NCI-H526 (cell line): ENCODE data around the gene RUFY1.
"Not testable (repeated sequence)": the region's sequence is repeated elsewhere in the genome, so short reads cannot be mapped to it uniquely, and the experiment has no call there.

Experiments
- DNase-seq, 2 experiments: peaks; one replicate each; lab custom pipeline; 2025; lab: John Stamatoyannopoulos, UW

RUFY1 gene

DNA sequence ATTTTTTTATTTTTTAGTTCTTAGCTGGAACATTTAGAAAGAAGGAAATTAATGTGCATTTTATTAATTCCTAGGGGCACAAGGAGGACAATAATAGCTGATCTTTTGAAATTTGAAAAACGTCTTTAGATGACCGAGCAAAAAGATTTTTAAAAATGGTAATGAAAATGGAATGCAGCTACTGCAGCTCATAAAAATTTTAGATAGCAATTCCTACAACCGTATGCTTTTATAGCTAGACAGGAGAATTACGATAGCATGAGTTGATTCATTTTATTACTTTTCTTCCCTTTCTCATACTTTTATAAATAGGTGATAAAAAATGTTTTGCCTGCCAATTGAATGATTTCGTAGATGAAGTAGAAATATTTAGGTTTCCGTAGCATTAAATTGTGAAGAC, 13.7 kb upstream of the RUFY1 start:
- DNase-seq, result no peak

DNA sequence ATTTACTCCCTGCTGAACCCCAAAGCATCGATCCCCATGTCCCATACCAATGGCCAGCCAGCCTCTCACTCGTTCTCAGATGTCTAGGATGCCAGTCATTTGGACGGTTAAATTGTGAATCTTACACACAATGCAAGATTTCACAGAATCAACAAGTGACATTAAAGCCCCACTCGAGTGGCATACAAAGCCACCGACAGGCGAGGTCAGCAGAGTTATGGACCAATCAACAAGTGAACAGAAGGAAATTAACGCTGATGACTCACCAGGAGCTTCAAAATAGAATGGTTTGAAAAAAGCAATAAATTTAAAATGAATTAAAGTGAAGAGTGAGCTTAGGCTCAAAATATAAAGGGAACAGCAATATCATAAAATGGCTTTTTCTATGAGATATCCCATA, 8.2 kb upstream of the RUFY1 start:
- no peak for DNase-seq

DNA sequence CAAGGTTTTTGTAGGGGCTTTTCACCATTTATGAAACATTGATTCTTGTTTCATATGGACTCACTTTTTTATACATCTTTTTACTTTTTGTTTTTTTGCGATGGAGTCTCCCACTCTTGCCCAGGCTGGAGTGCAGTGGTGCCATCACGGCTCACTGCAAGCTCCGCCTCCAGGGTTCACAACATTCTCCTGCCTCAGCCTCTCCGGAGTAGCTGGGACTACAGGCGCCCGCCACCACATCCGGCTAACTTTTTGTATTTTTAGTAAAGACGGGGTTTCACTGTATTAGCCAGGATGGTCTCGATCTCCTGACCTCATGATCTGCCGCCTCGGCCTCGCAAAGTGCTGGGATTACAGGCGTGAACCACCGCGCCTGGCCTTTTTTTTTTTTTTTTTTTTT, 7.1 kb upstream of the RUFY1 start:
- not testable (repeated sequence) for DNase-seq

DNA sequence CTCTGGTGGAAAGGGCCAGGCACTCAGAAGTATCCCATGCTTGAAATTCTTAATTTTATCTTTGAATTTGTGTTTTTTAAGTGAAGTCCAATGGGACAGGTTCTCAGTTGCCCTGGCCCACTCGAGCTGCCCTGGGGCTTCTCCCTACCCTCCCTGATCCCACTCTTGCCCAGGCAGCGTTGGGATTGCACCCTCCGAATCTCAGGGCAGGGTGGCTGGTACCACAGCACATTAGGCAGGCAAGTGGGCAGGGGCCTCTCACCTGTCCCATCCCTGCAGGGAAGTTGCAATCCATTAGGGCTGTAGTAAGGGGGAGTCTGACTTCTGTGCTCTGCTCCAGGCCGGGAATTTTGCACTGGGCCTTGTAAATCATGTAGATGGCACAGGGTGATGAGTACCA, 2.7 kb downstream of the RUFY1 start:
- DNase-seq, result no peak

DNA sequence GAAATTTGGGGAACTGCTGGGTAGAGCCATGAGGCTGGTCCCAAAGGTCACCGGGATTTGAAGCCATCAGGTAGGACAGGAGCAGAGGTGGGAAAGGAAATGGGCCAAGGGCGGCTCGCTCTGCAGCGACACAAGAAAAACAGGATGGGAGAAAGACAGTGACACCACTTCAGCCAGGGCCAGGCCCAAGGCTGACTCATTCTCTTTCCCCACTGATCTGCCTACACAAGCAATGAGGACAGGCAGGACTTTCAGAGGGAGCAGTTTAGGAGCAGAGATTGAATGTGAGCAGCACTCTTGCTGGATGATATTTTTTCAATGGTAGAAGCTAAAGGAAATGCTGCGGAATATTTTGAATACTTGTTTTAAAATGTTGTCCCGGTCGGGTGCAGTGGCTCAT, 3.5 kb downstream of the RUFY1 start:
- no peak for DNase-seq

DNA sequence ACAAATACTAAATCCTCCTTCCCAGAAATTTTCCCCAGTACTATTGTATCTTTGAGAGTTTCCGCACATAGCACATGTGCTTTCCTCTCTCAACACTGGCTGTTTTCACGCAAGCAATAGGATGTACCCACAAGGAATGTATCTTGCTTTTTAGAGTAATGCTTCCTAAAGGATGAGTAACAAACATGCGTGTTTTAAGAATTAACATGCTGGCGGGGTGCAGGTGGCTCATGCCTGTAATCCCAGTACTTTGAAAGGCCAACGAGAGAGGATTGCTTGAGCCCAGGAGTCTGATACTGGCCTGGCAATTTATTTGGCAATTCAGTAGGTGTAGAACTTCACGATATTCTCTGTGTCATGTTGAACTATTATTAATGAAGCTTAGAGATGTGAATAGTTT, 4.6 kb downstream of the RUFY1 start:
- DNase-seq, result no peak

DNA sequence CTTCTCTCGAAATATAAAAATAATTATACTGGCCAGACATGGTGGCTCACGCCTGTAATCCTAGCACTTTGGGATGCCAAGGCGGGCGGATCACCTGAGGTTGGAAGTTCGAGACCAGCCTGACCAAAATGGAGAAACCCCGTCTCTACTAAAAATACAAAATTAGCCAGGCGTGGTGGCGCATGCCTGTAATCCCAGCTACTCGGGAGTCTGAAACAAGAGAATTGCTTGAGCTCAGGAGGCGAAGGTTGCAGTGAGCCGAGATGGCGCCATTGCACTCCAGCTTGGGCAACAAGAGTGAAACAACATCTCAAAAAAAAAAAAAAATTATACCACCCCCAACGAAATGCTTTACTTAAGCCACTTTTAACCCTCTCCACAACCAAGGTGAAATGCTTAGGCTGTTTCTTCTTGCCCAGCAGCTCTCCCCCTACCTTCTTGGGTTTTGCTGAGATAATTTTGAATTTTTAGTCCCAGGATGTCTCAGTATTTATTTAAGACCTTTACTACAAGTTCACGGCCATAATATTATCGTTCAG, 8.0 kb downstream of the RUFY1 start:
- DNase-seq, result not testable (repeated sequence)

DNA sequence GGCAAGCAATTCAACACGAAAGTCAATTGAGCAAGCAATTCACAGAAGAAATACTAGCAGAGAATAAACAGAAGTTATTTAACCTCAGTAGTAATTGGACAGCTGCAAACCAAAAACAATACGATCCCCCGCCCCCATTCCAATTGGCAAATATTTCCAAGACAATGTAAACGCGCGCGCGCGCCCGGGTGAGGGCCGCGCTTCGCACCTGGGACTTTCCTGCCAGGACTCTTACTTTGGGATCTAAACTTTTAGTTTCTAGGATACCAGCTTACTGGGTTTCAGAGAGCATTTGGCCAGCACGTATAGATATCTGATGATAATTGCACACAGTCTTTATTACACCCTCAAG, 8.6 kb downstream of the RUFY1 start:
- DNase-seq, result peak; percentile 44 to 58

DNA sequence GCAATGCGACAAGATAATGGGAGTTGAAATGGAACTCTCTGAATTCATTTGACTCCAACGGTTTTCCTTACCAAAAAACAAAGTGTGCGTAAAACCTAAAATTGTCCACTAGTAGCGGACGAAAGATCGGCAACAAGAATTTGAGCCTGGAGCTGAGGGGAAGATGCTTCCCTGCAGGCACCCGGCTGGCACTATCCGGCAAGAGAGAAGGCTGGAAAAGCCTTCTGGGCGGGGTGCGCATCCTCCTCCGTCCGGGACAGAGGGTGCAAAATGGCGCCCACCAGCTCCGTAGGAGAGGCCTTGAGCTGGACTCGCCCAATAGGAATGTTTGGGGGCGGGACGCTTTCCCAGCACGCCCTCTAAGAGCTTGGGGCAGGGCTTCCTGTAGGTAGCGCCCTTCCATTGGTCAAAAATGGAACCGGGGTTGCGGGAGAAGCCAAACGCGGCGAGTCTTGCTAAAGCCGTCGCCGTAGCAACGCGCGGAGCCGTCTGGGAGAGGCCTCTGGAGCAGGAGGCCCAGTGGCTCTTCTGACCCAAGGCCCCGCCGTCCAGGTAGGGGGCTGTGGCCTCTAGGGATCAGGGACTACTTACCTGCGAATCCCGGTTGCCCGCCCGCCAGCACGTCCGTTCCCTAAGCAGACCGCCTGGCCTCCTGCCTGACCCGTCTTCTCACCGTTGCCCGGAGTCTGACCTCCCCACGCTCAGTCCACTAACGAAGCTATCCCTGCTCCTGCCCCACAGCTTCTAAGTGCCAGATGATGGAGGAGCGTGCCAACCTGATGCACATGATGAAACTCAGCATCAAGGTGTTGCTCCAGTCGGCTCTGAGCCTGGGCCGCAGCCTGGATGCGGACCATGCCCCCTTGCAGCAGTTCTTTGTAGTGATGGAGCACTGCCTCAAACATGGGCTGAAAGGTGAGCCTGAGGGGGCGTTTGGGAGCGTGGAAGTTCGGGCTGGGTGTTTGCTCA, 9.2 kb downstream of the RUFY1 start:
- DNase-seq, result peak; percentile 94 to 97

DNA sequence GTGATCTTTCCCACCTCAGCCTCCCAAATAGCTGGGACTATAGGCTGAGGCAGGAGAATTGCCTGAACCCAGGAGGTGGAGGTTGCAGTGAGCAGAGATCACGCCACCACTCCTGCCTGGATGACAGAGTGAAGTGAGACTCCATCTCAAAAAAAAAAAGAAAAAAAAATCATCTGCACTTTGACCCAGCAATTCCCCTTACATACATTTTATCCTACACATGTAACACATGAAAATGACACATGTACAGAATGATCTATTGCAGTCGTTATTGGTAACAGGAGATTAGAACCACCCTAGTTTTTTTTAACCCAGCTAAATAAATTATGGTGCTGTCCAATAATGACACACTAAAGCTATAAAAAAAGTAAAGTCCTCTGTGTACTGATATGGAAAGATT, 14.2 kb downstream of the RUFY1 start:
- no peak for DNase-seq

DNA sequence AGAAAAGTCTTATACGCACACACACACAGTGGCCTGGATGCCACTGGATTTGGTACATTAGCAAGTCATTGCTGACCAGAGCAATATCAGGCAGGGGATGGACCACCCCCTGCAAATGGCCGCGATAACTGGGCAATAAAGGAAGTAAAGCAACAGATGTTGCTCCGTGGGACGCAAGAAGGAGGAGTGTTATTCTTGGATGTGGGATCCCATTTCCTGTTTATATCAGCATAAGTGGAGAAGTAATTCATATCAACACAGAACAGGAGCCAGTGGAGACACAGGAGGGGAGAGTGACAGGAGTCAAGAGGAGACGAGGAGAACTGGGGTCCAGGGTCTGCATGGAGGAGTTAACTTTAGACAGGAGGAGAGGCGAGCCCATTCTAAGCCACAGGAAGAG, 18.4 kb downstream of the RUFY1 start:
- no peak for DNase-seq

DNA sequence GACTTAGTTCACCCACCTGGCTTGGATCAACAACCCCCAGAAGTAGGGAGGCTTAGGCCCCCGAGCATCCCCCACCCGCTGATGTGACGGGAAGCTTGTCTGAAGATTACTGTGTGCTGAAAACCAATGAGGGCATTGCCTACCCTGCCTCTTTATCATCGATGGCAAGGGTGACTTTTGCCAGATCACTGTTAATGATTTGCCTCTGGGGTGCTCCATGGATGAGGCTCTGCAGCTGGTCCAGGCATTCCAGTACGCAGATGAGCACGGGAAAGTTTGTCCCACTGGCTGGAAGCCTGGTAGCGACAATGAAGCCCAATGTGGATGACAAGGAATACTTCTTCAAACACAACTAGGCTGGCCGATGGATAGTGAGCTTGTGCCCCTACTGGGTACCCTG, 22.0 kb downstream of the RUFY1 start:
- no peak for DNase-seq

DNA sequence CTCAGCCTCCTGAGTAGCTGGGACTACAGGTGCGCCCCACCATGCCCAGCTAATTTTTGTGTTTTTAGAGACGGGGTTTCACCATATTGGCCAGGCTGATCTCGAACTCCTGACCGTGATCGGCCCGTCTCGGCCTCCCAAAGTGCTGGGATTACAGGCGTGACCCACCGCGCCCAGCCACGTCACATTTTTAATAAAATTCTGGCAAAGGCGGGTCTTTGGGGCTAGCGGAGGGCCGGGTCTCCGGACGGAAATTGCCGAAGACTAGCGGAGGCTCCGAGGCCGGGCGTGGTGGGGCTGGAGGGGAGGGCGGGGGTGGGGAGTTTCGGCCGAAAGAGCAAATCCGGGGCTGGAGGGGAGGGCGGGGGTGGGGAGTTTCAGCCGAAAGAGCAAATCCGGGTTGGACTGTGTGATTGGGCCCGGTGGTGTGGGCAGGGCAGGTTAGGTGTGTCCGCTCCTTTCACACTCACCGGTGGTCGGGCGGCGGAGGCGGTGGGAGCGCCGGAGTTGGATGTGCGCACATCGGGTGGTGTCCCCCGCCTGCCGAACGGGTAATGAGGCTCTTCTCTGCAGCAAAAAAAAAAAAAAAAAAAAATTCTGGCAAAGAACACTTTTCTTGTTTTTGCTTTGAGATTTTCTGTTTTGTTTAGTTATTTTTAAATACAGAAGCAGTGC, 27.1 kb downstream of the RUFY1 start:
- no peak for DNase-seq

DNA sequence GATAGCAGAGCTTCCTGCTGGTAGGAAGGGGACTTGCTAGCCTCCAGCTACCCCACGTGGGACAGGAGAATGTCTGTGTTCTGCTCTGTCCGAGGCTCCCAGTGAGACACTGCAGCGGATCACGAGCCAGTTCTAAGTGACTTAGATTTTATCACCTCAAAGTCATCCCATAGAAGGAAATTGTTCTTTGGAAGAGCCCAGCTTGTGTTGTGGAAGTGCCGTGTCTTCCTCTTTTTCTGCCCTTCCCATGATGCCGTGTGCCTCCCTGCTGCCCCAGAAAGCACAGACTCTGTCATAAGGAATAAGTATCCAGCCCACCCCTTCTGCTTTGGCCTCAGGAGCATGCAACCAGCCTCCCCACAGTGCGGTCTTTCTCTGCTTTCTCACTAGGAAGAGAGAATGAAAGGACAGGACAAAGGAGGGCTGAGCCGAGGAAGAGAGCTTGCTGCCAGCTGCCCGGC, 35.6 kb downstream of the RUFY1 start:
- DNase-seq, result no peak

DNA sequence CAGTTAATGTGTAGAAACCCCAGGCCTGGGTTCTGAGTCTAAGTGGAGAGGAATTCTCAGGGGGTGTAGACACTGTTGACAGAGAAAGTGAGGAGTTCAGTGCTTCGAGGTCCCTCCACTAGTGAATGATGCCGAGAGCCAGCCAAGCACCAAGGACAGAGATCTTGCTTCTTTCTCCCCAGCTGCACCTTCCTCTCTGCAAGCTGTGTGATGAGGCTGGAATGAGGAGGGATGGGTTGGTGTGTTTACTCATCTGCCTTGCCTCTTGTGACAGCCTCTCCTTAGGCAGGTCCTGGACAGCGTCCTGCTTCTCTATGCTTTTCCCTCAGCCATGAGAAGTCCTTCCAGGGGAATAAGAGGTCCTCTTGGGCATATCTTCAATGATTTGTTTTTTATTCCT, 37.8 kb downstream of the RUFY1 start:
- no peak for DNase-seq

DNA sequence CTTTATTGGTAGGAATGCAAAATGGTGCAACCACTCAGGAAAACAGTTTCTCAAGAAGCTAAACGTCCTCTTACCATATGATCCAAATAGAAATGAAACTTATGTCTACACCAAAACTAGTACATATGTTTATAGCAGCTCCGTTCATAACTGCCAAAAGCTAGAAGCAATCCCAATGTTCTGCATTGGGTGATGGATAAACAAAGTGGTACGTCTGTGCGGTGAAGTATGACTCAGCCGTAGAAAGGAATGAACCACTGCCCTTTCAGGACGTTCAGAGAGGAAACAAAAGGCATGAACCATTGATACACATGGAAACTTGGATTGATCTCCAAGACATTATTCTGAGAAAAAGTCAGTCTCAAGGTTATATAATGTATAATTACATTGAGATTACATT, 45.6 kb downstream of the RUFY1 start:
- DNase-seq, result no peak

DNA sequence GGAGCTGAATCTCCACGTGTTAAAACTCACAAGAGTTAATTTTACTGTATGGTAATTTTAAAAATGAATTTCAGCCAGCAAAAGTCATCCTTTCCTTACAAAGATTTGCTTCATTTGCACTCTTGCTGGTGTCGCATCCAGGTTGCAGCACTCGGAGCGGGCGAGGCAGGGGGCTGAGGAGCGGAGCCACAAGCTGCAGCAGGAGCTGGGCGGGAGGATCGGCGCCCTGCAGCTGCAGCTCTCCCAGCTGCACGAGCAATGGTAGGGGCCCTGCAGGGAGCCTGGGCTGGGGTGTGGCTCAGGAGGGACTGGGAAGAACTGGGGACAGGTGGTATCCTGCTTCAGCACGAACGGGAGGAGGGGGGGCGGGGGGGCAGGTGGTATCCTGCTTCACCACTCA, 46.1 kb downstream of the RUFY1 start:
- peak in 1 of 2 experiments; percentile 72 for DNase-seq

DNA sequence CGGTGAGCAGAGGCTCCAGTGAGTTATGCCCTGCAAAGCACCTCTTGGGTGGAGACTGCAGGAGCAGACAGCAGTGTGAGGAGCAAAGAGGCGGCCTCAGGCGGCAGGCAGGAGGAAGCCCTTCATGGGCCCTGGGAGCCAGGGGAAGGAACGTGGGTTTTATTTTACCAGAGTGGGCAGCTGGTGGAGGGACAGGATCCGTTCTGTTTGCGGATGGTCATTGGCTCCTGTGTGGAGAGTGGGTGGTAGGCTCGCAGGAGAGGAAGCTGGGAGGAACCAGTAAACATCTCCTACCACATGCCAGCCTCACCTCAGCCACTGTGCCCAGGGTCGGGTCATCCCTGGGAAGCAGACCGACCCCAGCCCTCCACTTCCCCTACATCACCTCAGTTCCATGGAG, 48.7 kb downstream of the RUFY1 start:
- no peak for DNase-seq

DNA sequence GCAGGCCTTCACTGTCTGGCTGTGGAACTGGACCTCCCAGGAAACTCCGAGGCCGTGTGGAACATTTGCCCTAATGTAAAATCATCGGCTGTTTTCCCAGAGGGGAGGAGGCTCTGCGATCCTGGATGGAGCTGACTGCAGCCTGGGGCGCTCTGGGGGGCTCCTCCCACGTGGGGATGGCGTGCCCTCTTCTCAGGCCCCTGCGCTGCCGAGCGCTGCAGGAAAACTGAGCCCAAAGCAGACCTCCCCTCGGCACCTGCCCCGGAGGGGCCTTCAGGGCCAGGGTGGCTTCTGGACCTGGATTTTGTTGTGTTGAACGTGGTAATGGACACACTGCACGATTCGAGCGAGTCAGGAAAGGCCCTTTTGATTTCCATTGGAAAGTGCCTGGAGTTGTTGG, 49.2 kb downstream of the RUFY1 start:
- DNase-seq, result no peak

DNA sequence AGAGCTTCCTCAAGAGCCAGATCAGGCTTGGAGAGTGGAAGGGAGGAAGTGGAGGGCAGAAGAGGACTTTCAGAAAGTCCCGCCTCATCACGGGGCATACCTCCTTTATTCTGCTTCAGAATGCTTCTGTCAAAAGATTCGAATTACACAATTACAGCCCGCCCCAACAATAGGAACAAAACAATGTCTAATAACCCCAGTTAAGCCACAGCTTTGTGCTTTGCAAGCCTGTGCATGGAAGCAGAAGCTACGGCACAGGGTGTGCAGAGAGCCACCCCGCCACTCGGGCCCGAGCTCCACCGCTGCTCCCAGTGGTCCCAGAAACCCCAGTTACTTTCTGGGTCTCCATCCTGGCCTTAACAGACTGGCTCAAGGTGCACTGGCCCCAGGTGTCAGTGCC, 49.6 kb downstream of the RUFY1 start:
- DNase-seq, result no peak

DNA sequence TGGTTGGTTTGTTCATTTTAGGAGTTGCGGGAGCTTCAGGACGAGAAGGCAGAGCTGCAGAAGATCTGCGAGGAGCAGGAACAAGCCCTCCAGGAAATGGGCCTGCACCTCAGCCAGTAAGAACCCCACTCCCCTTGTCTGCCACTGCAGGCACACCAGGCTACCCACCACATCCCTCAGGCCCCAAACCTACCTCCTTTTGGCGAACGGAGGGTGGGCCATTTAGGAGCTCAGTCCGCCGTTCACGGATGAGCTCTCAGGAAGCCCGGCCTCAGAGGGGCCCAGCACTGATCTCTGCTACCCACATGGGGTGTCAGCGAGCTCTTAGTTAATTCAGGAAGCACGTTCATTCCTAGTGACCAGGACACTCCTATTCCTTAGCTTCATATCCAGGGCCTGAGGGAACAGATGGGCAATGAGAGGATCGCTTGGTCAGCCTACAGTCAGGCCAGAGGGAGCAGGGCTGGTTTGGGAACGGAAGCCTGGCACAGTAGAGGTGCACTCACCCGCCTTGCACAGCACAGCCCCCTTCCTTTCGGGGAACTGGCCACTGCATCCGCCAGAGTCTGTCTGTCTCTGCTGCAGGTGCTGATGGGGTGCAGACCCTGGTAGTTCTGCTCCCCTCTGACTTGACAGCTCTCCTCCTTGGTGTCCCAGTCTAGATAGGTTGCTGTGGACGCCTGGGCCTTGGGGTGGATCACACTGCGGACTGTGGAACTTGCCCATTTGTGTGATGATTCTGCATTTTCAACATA, 51.7 kb downstream of the RUFY1 start:
- DNase-seq, result no peak

DNA sequence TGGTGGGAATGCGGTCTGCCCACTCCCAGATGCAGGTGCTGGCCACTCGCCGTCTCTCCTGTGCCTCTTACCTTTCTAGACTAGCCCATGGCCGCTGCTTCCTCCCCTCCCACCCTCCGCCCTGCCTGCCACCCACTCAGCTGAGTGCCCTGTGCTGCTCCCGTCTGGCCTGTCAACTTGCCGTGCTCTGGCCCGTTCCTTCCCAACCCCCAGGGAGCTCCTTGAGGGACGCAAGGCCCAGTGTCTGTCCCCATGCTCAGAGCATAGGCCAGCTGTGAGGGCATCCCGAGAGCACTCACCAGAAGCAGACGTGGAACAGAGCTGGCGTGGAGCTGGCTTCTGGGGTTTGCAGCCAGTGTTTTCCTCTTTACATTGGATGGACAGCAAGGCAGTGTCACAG, 53.0 kb downstream of the RUFY1 start:
- no peak for DNase-seq
